Measurements from ENCODE around the gene TCEANC2. TPM values are rescaled to one million over a fixed set of nuclear protein-coding genes. Genes with fewer than 3 reads are reported as not detected.
"Not testable (repeated sequence)": the region's sequence is repeated elsewhere in the genome, so short reads cannot be mapped to it uniquely, and the experiment has no call there.

The TCEANC2 gene
- polyA plus RNA-seq, 1 donor from 2014 or later = 4.4 TPM

GRCh38 chr1:54100500-54100899 is 47.1 kb downstream of the TCEANC2 start:
- H3K4me2 ChIP-seq (ENCODE audit: low read length) = no peak overlapping the region
- no peaks in the 10 kb centered on the region for H3K36me3 ChIP-seq (ENCODE audit: insufficient read depth, low read length)
- no peak overlapping the region for H3K9ac ChIP-seq (ENCODE audit: low read length)
- H3K27me3 ChIP-seq (ENCODE audit: insufficient read depth, low read depth, low read length) = no peaks in the 10 kb centered on the region
- H3F3A ChIP-seq (ENCODE audit: insufficient read depth, low read length, poor library complexity, severe bottlenecking) = no peaks in the 10 kb centered on the region
- H3K9me3 ChIP-seq (ENCODE audit: low read length) = no peaks in the 10 kb centered on the region
- TF ChIP-seq TAF1 (IDR thresholded peaks at IDR 0.05; ENCODE audit: low read depth) (no peak), EP300 (conservative IDR thresholded peaks at IDR 0.05; ENCODE audit: poor library complexity, severe bottlenecking) (no peak), RAD21 (conservative IDR thresholded peaks at IDR 0.05) (no peak), POLR2AphosphoS5 (IDR thresholded peaks at IDR 0.05) (no peak), CTCF (IDR thresholded peaks at IDR 0.05; ENCODE audit: poor library complexity, severe bottlenecking) (no peak), EZH2 (IDR thresholded peaks at IDR 0.05; ENCODE audit: borderline replicate concordance, insufficient read depth, low read length, poor library complexity, severe bottlenecking) (no peak), SMC3 (conservative IDR thresholded peaks at IDR 0.05; ENCODE audit: poor library complexity) (no peak), REST (IDR thresholded peaks at IDR 0.05; ENCODE audit: borderline replicate concordance) (no peak), MXI1 (conservative IDR thresholded peaks at IDR 0.05; ENCODE audit: poor library complexity, severe bottlenecking) (no peak)
- H2AFZ ChIP-seq (ENCODE audit: low read depth, low read length) = no peak overlapping the region
- H3K27ac ChIP-seq (ENCODE audit: low read length) = no peak overlapping the region
- H3K79me2 ChIP-seq (replicated peaks; ENCODE audit: insufficient read depth, low read length) = no peaks in the 10 kb centered on the region
- no peaks in the 10 kb centered on the region for H4K20me1 ChIP-seq (ENCODE audit: insufficient read depth)
- H3K4me3 ChIP-seq (ENCODE audit: low read length) = no peak overlapping the region
- no peaks in the 10 kb centered on the region for H3K9me2 ChIP-seq (ENCODE audit: insufficient read depth, low read length)

GRCh38 chr1:54103414-54103813 is 50.0 kb downstream of the TCEANC2 start:
- Histone ChIP-seq H3K9ac (ENCODE audit: low read length) (no peak overlapping the region), H3K27me3 (ENCODE audit: insufficient read depth, low read depth, low read length) (no peaks in the 10 kb centered on the region), H3F3A (ENCODE audit: insufficient read depth, low read length, poor library complexity, severe bottlenecking) (no peaks in the 10 kb centered on the region), H3K4me3 (ENCODE audit: low read length) (no peak overlapping the region), H2AFZ (ENCODE audit: low read depth, low read length) (no peak overlapping the region), H4K20me1 (ENCODE audit: insufficient read depth) (no peaks in the 10 kb centered on the region), H3K4me2 (ENCODE audit: low read length) (no peak overlapping the region), H3K9me3 (ENCODE audit: low read length) (no peaks in the 10 kb centered on the region), H3K79me2 (replicated peaks; ENCODE audit: insufficient read depth, low read length) (no peaks in the 10 kb centered on the region), H3K9me2 (ENCODE audit: insufficient read depth, low read length) (no peaks in the 10 kb centered on the region), H3K27ac (ENCODE audit: low read length) (no peak overlapping the region), H3K36me3 (ENCODE audit: insufficient read depth, low read length) (no peaks in the 10 kb centered on the region)
- TF ChIP-seq SMC3 (conservative IDR thresholded peaks at IDR 0.05; ENCODE audit: poor library complexity) (no peak), POLR2AphosphoS5 (IDR thresholded peaks at IDR 0.05) (no peak), REST (IDR thresholded peaks at IDR 0.05; ENCODE audit: borderline replicate concordance) (no peak), RAD21 (conservative IDR thresholded peaks at IDR 0.05) (no peak), EP300 (conservative IDR thresholded peaks at IDR 0.05; ENCODE audit: poor library complexity, severe bottlenecking) (no peak), CTCF (IDR thresholded peaks at IDR 0.05; ENCODE audit: poor library complexity, severe bottlenecking) (no peak), TAF1 (IDR thresholded peaks at IDR 0.05; ENCODE audit: low read depth) (no peak), EZH2 (IDR thresholded peaks at IDR 0.05; ENCODE audit: borderline replicate concordance, insufficient read depth, low read length, poor library complexity, severe bottlenecking) (no peak), MXI1 (conservative IDR thresholded peaks at IDR 0.05; ENCODE audit: poor library complexity, severe bottlenecking) (no peak)

- not testable (repeated sequence) for H3K4me3 ChIP-seq (ENCODE audit: low read length); H3K9me3 ChIP-seq (ENCODE audit: low read length); H3K9me2 ChIP-seq (ENCODE audit: insufficient read depth, low read length); H3K79me2 ChIP-seq (replicated peaks; ENCODE audit: insufficient read depth, low read length); H3K9ac ChIP-seq (ENCODE audit: low read length); H3F3A ChIP-seq (ENCODE audit: insufficient read depth, low read length, poor library complexity, severe bottlenecking); H3K4me2 ChIP-seq (ENCODE audit: low read length); H3K36me3 ChIP-seq (ENCODE audit: insufficient read depth, low read length); H3K27ac ChIP-seq (ENCODE audit: low read length); H3K27me3 ChIP-seq (ENCODE audit: insufficient read depth, low read depth, low read length); H2AFZ ChIP-seq (ENCODE audit: low read depth, low read length); H4K20me1 ChIP-seq (ENCODE audit: insufficient read depth)
Measured at GRCh38 chr1:54104613-54105012, 51.2 kb downstream of the TCEANC2 start.
